Skeletal muscle satellite cell (primary cell): ENCODE data around the gene AVL9.

Experiments used
- H3K27me3 ChIP-seq: 2 replicates; pipeline ENCODE4 v1.7.0; 2013; ENCODE audit warnings: low read length; ENCODE audit not compliant: control insufficient read depth, insufficient read depth
- H3K36me3 ChIP-seq: 2 replicates; pipeline ENCODE4 v1.7.0; 2013; ENCODE audit warnings: mild to moderate bottlenecking, control low read depth, low read length; ENCODE audit not compliant: insufficient read depth
- H3K4me1 ChIP-seq: 2 replicates; pipeline ENCODE4 v1.7.0; 2013; ENCODE audit warnings: low read length; ENCODE audit not compliant: control insufficient read depth, insufficient read depth
- H3K4me2 ChIP-seq: 2 replicates; pipeline ENCODE4 v1.7.0; 2013; ENCODE audit warnings: mild to moderate bottlenecking, low read length
- H3K4me3 ChIP-seq: 2 replicates; pipeline ENCODE4 v1.7.0; 2013; ENCODE audit warnings: low read length
- H3K9ac ChIP-seq: 2 replicates; pipeline ENCODE4 v1.7.0; 2013; ENCODE audit warnings: mild to moderate bottlenecking, low read depth, low read length, moderate library complexity
- H3K9me3 ChIP-seq: replicated peaks from 2 replicates; pipeline ENCODE4 v1.7.0; 2013; ENCODE audit warnings: mild to moderate bottlenecking, control low read depth, low read length

The AVL9 gene

GRCh38 chr7:32518534-32519140 is 23.3 kb downstream of the AVL9 start:
- Histone ChIP-seq H3K36me3 (peaks cover 23% of the 10 kb centered on the region), H3K9ac (no peak overlapping the region), H3K4me3 (no peak overlapping the region), H3K4me2 (no peak overlapping the region), H3K4me1 (peaks cover 14% of the 10 kb centered on the region), H3K27me3 (no peaks in the 10 kb centered on the region), H3K9me3 (peaks cover 16% of the 10 kb centered on the region)

GRCh38 chr7:32519763-32520162 is 24.5 kb downstream of the AVL9 start:
- no peak overlapping the region for H3K9ac ChIP-seq
- no peak overlapping the region for H3K4me3 ChIP-seq
- peaks cover 16% of the 10 kb centered on the region for H3K9me3 ChIP-seq
- H3K36me3 ChIP-seq = peaks cover 23% of the 10 kb centered on the region
- peaks cover 14% of the 10 kb centered on the region for H3K4me1 ChIP-seq
- no peak overlapping the region for H3K4me2 ChIP-seq
- no peaks in the 10 kb centered on the region for H3K27me3 ChIP-seq

DNA sequence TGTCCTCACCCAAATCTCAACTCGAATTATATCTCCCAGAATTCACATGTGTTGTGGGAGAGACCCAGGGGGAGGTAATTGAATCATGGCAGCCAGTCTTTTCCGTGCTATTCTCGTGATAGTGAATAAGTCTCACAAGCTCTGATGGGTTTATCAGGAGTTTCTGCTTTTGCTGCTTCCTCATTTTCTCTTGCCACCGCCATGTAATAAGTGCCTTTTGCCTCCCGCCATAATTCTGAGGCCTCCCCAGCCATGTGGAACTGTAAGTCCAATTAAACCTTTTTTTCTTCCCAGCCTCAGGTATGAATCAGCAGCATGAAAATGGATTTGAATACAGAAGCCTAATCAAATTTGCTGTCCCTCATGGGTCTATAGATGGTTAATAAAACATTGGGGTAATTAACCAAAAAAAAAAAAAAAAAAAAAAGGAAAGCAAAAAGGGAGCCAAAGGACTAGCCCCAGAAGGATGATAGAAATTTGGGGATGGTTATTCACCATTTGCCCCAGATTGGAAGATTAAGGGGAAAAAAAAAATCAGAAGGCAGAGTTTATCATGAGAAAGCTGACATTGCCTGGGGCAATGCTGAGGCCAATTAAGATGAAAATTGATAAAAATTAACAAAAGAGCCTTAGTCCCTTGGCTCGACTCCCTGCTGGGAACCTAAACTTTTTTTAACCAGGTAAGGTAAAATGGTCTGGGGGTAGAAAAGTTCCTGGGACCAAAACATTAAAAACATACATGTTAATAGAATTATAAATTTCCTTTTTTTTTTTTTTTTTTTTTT is 27.6 kb downstream of the AVL9 start:
- no peaks in the 10 kb centered on the region for H3K27me3 ChIP-seq
- no peak overlapping the region for H3K9ac ChIP-seq
- peaks cover 16% of the 10 kb centered on the region for H3K9me3 ChIP-seq
- H3K4me2 ChIP-seq = no peak overlapping the region
- H3K4me3 ChIP-seq = no peak overlapping the region
- H3K36me3 ChIP-seq = peaks cover 21% of the 10 kb centered on the region
- no peaks in the 10 kb centered on the region for H3K4me1 ChIP-seq

GRCh38 chr7:32524631-32525030 is 29.3 kb downstream of the AVL9 start:
- Histone ChIP-seq H3K4me2 (no peak overlapping the region), H3K9me3 (peaks cover 12% of the 10 kb centered on the region), H3K4me1 (no peaks in the 10 kb centered on the region), H3K9ac (no peak overlapping the region), H3K4me3 (no peak overlapping the region), H3K27me3 (no peaks in the 10 kb centered on the region), H3K36me3 (peaks cover 17% of the 10 kb centered on the region)

GRCh38 chr7:32525839-32526238 is 30.6 kb downstream of the AVL9 start:
- Histone ChIP-seq H3K36me3 (peaks cover 7% of the 10 kb centered on the region), H3K27me3 (no peaks in the 10 kb centered on the region), H3K4me2 (no peak overlapping the region), H3K9ac (no peak overlapping the region), H3K4me1 (no peaks in the 10 kb centered on the region), H3K4me3 (no peak overlapping the region), H3K9me3 (no peaks in the 10 kb centered on the region)

DNA sequence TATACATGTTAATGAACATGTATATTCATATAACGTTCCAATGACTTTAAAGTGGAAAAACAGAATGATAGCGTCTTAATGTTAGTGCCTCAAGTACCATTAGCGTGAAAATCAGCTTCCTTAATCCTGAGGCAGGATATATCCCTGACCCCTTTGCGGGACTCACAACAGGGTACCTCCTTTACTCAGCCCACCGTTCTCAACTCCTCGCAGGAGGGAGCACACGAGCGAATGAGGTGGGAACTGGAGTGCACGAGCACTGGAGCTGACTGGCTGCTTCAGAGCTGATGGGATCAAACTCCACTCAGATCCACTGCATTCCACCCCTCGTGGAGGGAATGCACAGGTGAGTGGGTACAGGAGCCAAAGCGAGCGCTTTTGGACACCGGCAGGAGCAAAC is 36.1 kb downstream of the AVL9 start:
- peaks cover under 1% of the 10 kb centered on the region for H3K4me1 ChIP-seq
- H3K36me3 ChIP-seq = peaks cover 10% of the 10 kb centered on the region
- no peaks in the 10 kb centered on the region for H3K9me3 ChIP-seq
- H3K4me3 ChIP-seq = no peak overlapping the region
- no peak overlapping the region for H3K9ac ChIP-seq
- H3K4me2 ChIP-seq = no peak overlapping the region
- H3K27me3 ChIP-seq = no peaks in the 10 kb centered on the region

- no peak overlapping the region for H3K4me2 ChIP-seq
- no peak overlapping the region for H3K9ac ChIP-seq
- H3K27me3 ChIP-seq = no peaks in the 10 kb centered on the region
- no peak overlapping the region for H3K4me3 ChIP-seq
- H3K4me1 ChIP-seq = peaks cover 7% of the 10 kb centered on the region
- H3K9me3 ChIP-seq = no peaks in the 10 kb centered on the region
- peaks cover 10% of the 10 kb centered on the region for H3K36me3 ChIP-seq
Observed at GRCh38 chr7:32532086-32532485, 36.8 kb downstream of the AVL9 start.

- Histone ChIP-seq H3K9ac (no peak overlapping the region), H3K9me3 (no peaks in the 10 kb centered on the region), H3K4me3 (no peak overlapping the region), H3K27me3 (no peaks in the 10 kb centered on the region), H3K4me1 (peaks cover 7% of the 10 kb centered on the region), H3K36me3 (peaks cover 10% of the 10 kb centered on the region), H3K4me2 (no peak overlapping the region)
Observed at GRCh38 chr7:32532716-32533115, 37.4 kb downstream of the AVL9 start.

- Histone ChIP-seq H3K4me1 (peaks cover 7% of the 10 kb centered on the region), H3K4me3 (no peak overlapping the region), H3K9ac (no peak overlapping the region), H3K27me3 (no peaks in the 10 kb centered on the region), H3K9me3 (no peaks in the 10 kb centered on the region), H3K36me3 (peaks cover 10% of the 10 kb centered on the region), H3K4me2 (no peak overlapping the region)
Observed at GRCh38 chr7:32533276-32534029, 38.2 kb downstream of the AVL9 start.

GRCh38 chr7:32535162-32535702 is 39.9 kb downstream of the AVL9 start:
- no peak overlapping the region for H3K9ac ChIP-seq
- no peak overlapping the region for H3K4me2 ChIP-seq
- H3K9me3 ChIP-seq = no peaks in the 10 kb centered on the region
- H3K4me1 ChIP-seq = peaks cover 7% of the 10 kb centered on the region
- H3K27me3 ChIP-seq = no peaks in the 10 kb centered on the region
- peaks cover 10% of the 10 kb centered on the region for H3K36me3 ChIP-seq
- no peak overlapping the region for H3K4me3 ChIP-seq

DNA sequence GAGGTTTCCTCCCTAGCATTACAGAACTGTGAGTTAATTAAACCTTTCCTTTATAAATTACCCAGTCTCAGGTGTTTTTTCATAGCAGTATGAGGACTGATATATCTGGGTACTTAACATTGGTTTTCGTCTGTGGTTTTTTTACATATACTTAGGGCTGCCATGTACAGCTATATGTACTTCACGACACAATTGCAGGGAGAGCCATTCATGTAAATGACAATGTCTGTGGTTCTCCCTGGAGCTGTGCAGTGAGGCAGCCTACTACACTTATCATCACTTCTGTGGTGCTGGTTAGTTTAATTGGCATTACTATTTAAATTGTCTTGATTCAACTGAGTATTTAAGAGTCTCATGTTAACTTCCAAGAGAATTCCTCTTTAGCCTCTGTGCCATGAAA is 40.7 kb downstream of the AVL9 start:
- Histone ChIP-seq H3K4me1 (peaks cover 7% of the 10 kb centered on the region), H3K27me3 (no peaks in the 10 kb centered on the region), H3K4me2 (no peak overlapping the region), H3K9me3 (no peaks in the 10 kb centered on the region), H3K4me3 (no peak overlapping the region), H3K9ac (no peak overlapping the region), H3K36me3 (peaks cover 10% of the 10 kb centered on the region)
